SJSA1 (cell line): ENCODE data around the gene ZC3H18. TPM values are rescaled to one million over a fixed set of nuclear protein-coding genes. Genes with fewer than 3 reads are reported as not detected.
A peak's percentile ranks its signal among the peaks of the same experiment; 100 is the strongest.

ENCODE experiments used
- DNase-seq, 2 experiments: peaks; one replicate each; pipeline ENCODE4 v3.0.0-alpha.2; 2015 to 2020; ENCODE audit warnings: low spot score in 2 of 2, low read depth in 1 of 2
- H3K27ac ChIP-seq: fragments of 250-450 bp; sonication (Bioruptor Pico); 2 replicates; pipeline ENCODE4 v1.5.1; 2020; ENCODE audit warnings: mild to moderate bottlenecking, moderate library complexity
- H3K27me3 ChIP-seq: fragments of 250-450 bp; sonication (Bioruptor Pico); replicated peaks from 2 replicates; pipeline ENCODE4 v1.5.1; 2020; ENCODE audit warnings: mild to moderate bottlenecking, moderate library complexity
- H3K36me3 ChIP-seq: fragments of 250-450 bp; sonication (Bioruptor Pico); 2 replicates; pipeline ENCODE4 v1.5.1; 2020; ENCODE audit warnings: mild to moderate bottlenecking
- H3K4me1 ChIP-seq: fragments of 250-450 bp; sonication (Bioruptor Pico); replicated peaks from 2 replicates; pipeline ENCODE4 v1.6.1; 2021; ENCODE audit warnings: mild to moderate bottlenecking
- H3K4me3 ChIP-seq: fragments of 250-450 bp; sonication (Bioruptor Pico); 2 replicates; pipeline ENCODE4 v1.5.1; 2020; ENCODE audit warnings: mild to moderate bottlenecking
- H3K9me3 ChIP-seq: fragments of 250-450 bp; sonication (Bioruptor Pico); replicated peaks from 2 replicates; pipeline ENCODE4 v1.5.1; 2020; ENCODE audit warnings: mild to moderate bottlenecking
- total RNA-seq: library from RNA; depleted of rRNA; stranded (reverse); fragments of >200 nt; shearing (Covaris generic); gene quantifications from 2 replicates; pipeline ENCODE4 v1.2.3, GENCODE V29; 2014; rRNA removed

The ZC3H18 gene
- total RNA-seq: 14.6 and 18.2 TPM in 2 replicates

DNA sequence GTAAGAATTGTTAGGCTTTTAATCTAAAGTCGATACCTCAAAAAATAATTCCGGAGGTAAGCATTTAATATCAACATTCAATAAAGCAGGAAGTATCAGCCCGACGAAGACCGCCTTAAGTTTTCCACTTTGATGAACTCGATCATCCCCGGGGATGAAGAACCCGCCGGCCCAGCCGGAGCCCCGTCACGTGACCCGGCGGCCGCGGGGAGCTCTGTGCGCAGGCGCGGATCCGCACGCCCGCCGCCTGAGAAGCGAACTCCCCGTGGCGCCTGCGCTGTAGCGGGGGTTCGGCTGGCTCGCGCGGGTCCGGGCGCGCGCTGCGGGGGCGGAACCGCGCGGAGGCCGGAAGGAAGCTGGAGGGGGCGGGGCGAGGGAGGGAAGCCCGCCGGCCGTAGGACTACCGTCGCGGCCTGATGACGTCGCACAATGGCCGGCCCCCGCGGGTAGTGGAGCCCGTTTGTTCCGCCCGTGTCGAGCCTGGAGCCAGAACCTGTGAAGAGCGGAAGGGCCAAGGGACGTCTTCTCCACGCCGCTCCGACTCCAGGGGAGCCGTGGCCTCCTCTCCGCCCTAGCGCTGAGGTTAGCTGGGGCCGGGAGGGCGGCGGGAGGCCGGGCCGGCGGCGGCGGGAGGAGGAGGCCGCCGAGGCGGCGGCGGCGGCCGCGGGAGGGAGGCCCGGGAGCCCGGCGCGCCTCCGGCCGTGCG is at the start of gene ZC3H18:
Gene ZC3H18 (plus strand): TSS at position 419 of the 706 bp plus-strand sequence. CDS start 6,721 bp downstream, outside the sequence.
- peak within 1 kb of the TSS; percentile 46; the same call in 1 of the 2 replicates for H3K27ac ChIP-seq
- peak within 1 kb of the TSS; percentile 81 for H3K4me3 ChIP-seq
- no peaks in the 10 kb centered on the region for H3K9me3 ChIP-seq
- no peaks in the 10 kb centered on the region for H3K27me3 ChIP-seq
- peaks cover 15% of the 10 kb centered on the region for H3K4me1 ChIP-seq
- peaks cover 28% of the 10 kb centered on the region for H3K36me3 ChIP-seq
- peak; percentile 94 to 95 for DNase-seq

DNA sequence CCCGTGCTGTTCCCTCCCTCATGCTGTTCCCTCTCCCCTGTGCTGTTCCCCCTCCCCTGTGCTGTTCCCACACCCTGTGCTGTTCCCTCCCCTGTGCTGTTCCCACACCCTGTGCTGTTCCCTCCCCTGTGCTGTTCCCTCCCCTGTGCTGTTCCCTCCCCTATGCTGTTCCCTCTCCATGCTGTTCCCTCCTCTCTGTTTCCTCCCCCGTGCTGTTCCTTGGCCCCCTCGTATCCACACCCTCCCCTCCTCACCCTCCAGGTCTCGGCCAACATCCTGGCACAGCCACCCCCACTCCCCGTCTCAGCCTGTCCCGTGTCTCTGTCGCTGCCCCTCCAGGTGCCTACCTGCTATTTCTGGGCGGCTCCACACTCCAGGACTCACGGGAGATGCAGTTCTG is 48.5 kb upstream of the ZC3H18 start:
- peaks cover 24% of the 10 kb centered on the region for H3K4me1 ChIP-seq
- no peak overlapping the region for H3K27ac ChIP-seq
- H3K36me3 ChIP-seq: no peaks in the 10 kb centered on the region
- H3K9me3 ChIP-seq: no peaks in the 10 kb centered on the region
- no peak overlapping the region for H3K4me3 ChIP-seq
- no peaks in the 10 kb centered on the region for H3K27me3 ChIP-seq
- no peak for DNase-seq

DNA sequence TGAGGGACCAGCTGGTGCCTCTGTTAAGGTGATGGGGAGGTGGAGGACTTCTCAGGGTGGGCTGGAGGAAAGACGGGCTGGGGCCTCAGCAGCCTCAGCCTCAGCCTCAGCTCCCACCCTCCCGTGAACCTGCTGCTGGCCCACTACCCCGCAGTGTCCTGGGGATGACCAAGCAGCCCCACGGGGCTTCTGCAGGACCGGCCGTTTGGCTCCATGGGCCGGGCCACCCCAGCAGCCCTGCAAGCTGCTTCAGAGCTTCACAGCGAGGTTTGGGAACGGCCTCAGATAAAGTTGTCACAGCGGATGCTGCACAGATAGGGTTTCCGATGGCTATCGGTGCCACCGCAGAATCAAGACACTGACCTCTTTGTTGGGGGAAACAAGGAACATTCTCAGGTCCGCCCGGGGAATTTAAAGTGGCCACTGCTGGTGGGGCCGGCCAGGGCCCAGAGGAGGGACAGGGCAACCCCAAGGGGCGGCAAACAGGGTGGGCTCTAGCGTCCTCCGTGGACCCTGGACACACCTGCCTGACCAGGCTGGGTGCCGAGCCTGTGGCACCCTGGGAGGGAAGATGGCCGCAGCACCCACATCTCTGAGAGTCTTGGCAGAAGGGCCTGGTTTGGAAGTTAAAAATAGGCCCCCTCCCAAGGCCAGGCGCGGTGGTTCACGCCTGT is 47.8 kb upstream of the ZC3H18 start:
- no peak overlapping the region for H3K4me3 ChIP-seq
- no peaks in the 10 kb centered on the region for H3K36me3 ChIP-seq
- peaks cover 31% of the 10 kb centered on the region for H3K4me1 ChIP-seq
- no peak overlapping the region for H3K27ac ChIP-seq
- no peaks in the 10 kb centered on the region for H3K27me3 ChIP-seq
- DNase-seq: no peak
- H3K9me3 ChIP-seq: no peaks in the 10 kb centered on the region

DNA sequence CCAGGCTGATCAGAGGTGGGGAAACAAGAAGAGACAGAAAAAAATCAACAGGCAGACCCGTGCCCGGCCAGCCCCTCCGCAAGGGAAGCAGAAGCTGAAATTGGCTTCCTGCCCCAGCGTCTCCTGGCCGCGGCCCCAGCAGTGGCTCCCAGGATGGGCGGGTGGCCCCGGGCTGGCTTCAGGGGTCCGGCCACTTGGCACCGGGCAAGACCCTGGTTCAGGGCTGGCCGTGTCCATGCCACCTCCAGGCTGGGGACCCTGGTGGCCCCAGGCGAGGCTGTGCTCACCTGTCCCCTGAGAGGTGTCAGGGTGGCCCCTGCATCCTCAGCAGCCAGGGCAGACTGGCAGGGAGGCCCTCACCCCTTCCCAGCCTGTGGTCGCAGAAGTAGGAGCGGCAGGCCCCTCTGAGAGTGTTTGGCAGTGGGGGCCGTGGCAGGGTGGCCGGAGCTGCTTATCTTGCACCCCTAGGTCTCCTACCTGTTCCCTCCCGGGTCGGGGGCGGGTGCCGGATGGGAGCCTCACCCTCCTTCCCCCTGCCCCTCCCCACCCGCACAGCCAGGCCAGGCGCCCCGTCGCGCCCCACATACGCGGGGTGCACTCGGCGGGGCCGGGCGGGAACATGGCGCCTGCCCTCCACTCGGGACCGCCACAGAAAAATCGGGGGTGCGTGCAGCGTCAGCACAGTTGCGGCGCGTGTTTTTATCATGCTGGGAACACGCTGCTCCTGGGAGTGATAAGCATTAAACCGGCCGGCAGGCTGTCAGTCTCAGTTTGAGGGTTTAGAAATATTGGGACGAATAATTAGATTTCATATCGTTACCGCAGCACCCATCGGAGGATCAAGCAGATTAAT is 46.7 kb upstream of the ZC3H18 start:
- no peak for DNase-seq

DNA sequence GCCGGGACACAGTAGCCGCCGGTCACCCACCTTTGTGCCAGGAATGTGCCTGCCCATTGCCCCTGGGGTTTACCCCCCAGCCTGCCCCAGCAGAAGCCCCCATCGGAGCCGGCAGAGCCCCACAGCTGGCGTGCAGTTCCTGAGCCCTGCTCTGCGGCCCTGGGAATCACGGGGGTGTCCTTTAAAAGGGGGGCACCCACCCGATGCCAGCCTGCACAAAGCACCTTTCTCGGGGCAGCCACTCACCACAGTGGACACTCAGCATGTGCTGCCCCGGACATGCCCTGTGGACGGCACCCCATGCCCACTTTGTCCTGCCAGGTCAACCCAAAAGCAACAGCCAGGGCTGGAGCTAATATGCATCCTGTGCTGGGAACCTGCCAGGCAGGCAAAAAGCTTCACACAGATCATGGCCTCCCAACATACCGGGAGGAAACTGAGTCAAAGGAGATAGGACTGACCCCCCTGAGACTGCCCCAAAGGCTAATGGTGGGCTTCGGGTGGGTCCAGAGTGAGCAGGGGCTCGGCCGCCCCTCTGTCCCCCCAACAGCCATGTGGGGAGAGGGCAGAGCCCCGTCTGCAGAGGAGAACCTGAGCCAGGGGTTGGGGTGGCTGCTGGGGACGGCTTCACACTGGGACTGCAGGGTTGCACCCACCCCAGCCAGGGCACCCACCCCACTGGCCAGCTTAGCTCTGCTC is 45.8 kb upstream of the ZC3H18 start:
- Histone ChIP-seq H3K27me3 (no peaks in the 10 kb centered on the region), H3K9me3 (no peaks in the 10 kb centered on the region), H3K27ac (no peak overlapping the region), H3K4me3 (no peak overlapping the region), H3K4me1 (peaks cover 49% of the 10 kb centered on the region), H3K36me3 (0 out of 2 replicates have a peak, but pooled peaks cover 3% of the 10 kb centered on the region)
- DNase-seq: no peak

More for the DNA sequence above, 46.7 kb upstream of the ZC3H18 start:
- Histone ChIP-seq H3K27ac (no peak overlapping the region), H3K4me3 (no peak overlapping the region), H3K9me3 (no peaks in the 10 kb centered on the region), H3K27me3 (no peaks in the 10 kb centered on the region), H3K4me1 (peaks cover 42% of the 10 kb centered on the region), H3K36me3 (no peaks in the 10 kb centered on the region)

DNA sequence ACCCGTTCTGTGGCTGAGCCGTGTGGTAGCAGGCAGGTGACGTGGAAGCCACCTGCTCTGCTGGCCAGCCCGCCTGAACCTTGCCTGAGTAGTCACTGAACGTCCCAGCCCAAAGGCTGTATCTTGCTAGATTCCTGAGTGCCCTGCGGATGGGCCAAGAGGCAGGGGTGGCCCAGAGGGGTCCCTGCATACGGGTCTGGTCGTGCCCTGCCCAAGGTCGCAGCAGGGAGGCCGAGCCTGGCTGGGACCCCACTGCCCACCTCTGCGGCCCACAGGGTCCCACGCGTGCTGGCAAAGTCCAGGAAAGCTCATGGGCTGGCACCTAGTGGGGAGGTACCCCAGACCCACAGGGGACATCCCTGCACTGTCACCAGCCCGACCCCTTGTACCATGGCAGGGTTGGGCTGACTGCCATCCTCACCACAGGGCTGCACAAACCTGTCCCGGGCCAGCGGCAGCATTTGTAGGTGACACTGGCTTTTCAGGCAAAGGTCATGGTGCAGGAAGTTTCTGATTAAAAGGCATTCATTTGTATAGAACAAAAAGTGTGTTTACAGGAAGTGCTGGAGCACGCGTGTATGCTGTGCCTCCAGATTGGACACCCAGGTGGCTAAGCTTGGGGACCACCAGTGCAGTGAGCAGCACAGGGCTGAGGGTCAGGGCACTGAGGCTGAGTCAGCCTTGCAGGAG is 45.1 kb upstream of the ZC3H18 start:
- Histone ChIP-seq H3K4me3 (no peak overlapping the region), H3K9me3 (no peaks in the 10 kb centered on the region), H3K4me1 (peaks cover 49% of the 10 kb centered on the region), H3K27ac (peak overlapping the region; percentile 43; the same call in 1 of the 2 replicates), H3K27me3 (no peaks in the 10 kb centered on the region), H3K36me3 (0 out of 2 replicates have a peak, but pooled peaks cover 3% of the 10 kb centered on the region)
- peak; percentile 64 to 80 for DNase-seq

DNA sequence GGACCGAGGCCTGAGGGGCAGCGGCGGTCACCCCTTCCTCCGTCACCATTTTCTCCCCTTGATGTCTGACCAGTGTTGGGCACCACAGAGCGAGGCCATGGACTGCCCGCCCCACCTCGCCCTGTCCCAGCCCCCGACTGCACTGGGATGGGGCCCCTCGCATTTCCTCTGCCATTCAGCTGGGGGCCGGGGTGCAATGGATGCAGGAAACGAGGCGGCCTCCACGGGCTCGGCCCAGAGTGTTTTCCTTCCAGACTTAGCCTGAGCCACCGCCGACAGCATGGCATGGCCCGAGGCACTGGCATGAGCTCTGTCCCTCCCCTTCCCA is 44.6 kb upstream of the ZC3H18 start:
- Histone ChIP-seq H3K9me3 (no peaks in the 10 kb centered on the region), H3K27me3 (no peaks in the 10 kb centered on the region), H3K4me3 (no peak overlapping the region), H3K27ac (peak overlapping the region; percentile 43), H3K4me1 (peaks cover 49% of the 10 kb centered on the region), H3K36me3 (0 out of 2 replicates have a peak, but pooled peaks cover 3% of the 10 kb centered on the region)
- DNase-seq: no peak

DNA sequence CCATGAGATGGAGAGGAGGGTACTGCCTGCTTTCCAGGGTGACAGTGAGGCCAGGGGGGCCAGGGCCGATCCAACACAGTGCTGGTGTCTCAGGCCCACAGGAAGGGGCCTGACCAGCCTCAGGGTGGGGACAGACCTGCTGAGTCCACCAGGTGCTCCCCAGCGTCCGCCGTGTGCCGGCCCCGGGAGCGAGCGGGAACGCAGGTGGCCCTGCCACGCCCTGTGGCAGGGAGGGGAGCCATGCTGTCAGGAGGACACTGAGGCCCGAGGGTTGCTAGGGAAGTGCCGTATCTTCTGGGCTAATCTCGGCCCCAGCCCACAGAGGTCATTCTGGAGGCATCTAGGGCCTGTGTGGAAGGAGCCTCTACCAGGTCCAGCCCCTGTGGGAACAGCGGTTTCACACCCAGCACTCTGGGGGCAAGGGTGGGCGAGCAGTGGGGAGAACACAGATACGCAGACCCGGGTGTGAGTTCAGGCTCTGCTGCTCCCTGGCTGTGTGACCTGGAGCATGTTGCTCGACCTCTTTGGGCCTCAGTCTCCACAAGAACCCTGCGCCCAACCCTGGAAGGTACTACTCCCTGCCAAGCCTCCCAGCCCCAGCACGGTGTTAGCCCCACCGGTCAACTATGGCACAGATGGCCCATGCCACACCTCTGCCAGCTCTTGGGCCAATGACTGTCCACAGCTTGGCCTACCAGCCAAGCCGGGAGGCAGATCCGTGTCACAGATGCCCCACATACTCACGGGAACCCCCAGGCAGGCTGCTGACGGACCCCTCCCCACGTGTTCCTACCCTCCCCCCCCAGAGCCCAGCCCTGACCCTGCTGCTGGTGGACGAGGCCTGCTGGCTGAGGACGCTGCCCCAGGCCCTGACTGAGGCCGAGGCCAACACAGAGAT is 43.9 kb upstream of the ZC3H18 start:
- H3K27ac ChIP-seq: peak overlapping the region; percentile 43
- peaks cover 49% of the 10 kb centered on the region for H3K4me1 ChIP-seq
- no peak for DNase-seq
- H3K4me3 ChIP-seq: no peak overlapping the region
- H3K27me3 ChIP-seq: no peaks in the 10 kb centered on the region
- H3K36me3 ChIP-seq: 0 out of 2 replicates have a peak, but pooled peaks cover 3% of the 10 kb centered on the region
- no peaks in the 10 kb centered on the region for H3K9me3 ChIP-seq

DNA sequence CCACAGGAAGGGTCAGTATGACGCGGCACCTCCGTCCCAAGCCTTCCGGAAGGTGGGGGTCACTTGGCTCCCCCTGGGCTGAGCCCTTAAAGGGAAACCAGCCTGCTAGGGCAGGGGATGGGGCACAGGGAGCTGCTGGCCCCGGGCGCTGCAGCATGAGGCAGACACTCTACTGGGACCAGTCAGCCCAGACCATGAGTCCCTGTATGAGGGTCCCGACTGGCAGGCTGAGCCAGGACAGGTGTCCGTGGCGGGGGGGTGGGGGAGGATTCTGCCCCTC is 43.4 kb upstream of the ZC3H18 start:
- H3K36me3 ChIP-seq: 0 out of 2 replicates have a peak, but pooled peaks cover 3% of the 10 kb centered on the region
- H3K4me1 ChIP-seq: peaks cover 49% of the 10 kb centered on the region
- peak overlapping the region; percentile 8 for H3K27ac ChIP-seq
- no peak for DNase-seq
- H3K9me3 ChIP-seq: no peaks in the 10 kb centered on the region
- no peak overlapping the region for H3K4me3 ChIP-seq
- no peaks in the 10 kb centered on the region for H3K27me3 ChIP-seq

DNA sequence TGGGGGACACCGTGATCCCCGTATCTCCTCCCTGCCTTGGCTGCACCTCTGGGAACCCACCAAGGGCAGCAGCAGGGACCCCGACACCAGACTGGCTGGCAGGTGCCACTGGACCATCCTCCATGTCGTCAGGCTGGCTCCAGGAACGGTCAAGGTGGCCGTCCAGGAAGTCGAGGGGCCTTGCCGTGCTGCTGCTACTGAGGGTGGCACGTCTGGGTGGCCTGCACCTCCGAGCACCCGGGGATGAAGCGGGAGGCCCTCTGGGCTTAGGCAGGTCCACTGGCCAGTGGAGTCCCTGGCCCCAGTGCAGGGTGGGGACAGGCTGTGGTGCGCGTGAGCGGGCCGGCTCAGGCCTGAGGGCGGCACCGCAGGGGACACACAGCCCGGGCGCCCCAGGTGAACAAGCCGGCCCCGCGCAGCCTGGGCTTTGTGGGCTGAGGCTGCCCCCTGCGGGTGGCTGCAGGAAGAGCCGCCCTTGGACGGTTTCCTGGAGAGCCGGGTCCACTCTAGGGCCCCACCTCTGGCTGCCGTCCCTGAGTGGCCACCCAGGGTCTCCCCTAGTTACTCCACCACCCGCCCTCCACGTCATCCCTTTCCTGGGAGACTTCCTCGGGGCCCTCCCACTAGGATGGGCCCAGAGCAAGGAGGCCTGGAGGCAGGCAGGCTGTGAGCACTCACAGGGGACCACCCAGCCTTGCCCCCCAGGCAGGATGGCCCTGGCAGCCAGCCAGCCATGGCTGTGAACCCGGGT is 42.8 kb upstream of the ZC3H18 start:
- H3K4me3 ChIP-seq: no peak overlapping the region
- peak overlapping the region; percentile 8; the same call in 1 of the 2 replicates for H3K27ac ChIP-seq
- 0 out of 2 replicates have a peak, but pooled peaks cover 3% of the 10 kb centered on the region for H3K36me3 ChIP-seq
- H3K27me3 ChIP-seq: no peaks in the 10 kb centered on the region
- DNase-seq: peak; percentile 98
- peaks cover 49% of the 10 kb centered on the region for H3K4me1 ChIP-seq
- H3K9me3 ChIP-seq: no peaks in the 10 kb centered on the region

DNA sequence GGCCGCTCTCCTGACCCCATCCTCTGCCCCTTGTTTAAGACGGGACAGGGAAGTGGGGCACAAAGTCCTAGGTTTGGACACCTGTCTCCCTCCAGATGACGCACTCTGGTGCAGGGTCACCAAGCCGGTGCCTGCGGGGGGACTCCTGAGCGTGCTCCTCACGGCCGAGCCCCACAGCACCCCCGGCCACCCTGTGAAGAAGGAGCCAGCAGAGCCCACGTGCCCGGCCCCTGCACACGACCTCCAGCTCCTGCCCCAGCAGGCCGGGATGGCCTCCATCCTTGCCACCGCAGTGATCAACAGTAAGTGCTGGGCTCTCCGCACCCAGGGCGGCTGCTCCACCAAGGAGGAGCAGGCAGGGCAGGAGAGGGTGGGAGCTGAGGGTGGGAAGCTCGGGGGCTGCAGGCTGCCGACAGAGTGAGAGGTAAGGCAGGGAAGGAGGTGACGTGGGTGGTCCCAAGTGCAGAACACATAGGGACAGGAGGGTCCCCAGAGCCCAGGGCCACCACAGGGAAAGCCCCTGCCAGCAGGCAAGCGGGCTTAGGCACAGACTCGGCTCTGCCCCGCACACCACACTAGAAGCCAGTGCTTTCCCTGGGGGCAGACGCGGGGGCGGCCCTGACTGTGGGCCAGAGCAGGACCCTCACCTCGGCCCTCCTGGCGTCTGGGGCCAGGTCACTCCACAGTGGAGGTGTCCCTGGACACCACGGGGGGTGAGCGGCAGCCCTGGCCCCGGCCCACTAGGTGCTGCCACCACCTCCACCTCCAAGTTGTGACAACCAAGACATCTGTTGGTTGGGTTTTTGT is 42.1 kb upstream of the ZC3H18 start:
- H3K4me3 ChIP-seq: no peak overlapping the region
- DNase-seq: no peak
- no peaks in the 10 kb centered on the region for H3K27me3 ChIP-seq
- no peaks in the 10 kb centered on the region for H3K9me3 ChIP-seq
- peak overlapping the region; percentile 38 for H3K27ac ChIP-seq
- 0 out of 2 replicates have a peak, but pooled peaks cover 3% of the 10 kb centered on the region for H3K36me3 ChIP-seq
- H3K4me1 ChIP-seq: peaks cover 49% of the 10 kb centered on the region
